Effector memory CD4-positive, alpha-beta T cell (primary cell): ENCODE results near the gene MCAM.

Source experiments
- DNase-seq, 3 donors: peaks; one replicate each; pipeline ENCODE4 v3.0.0-alpha.2; 2020
- H3K27ac ChIP-seq: 2 replicates; pipeline ENCODE4 v1.7.0; 2013; ENCODE audit warnings: mild to moderate bottlenecking, low read length, moderate library complexity; ENCODE audit not compliant: insufficient read depth, poor library complexity, severe bottlenecking
- H3K27me3 ChIP-seq: replicated peaks from 2 replicates; pipeline ENCODE4 v1.7.0; 2013; ENCODE audit warnings: mild to moderate bottlenecking, low read length; ENCODE audit not compliant: insufficient read depth, control insufficient read depth, poor library complexity, severe bottlenecking
- H3K36me3 ChIP-seq: 2 replicates; pipeline ENCODE4 v1.7.0; 2013; ENCODE audit warnings: mild to moderate bottlenecking, low read length, moderate library complexity; ENCODE audit not compliant: control insufficient read depth, insufficient read depth
- H3K4me1 ChIP-seq: 2 replicates; pipeline ENCODE4 v1.7.0; 2013; ENCODE audit warnings: low read length, mild to moderate bottlenecking; ENCODE audit not compliant: control insufficient read depth, insufficient read depth, poor library complexity, severe bottlenecking
- H3K4me3 ChIP-seq: 2 replicates; pipeline ENCODE4 v1.7.0; 2013; ENCODE audit warnings: low read length, low read depth, mild to moderate bottlenecking; ENCODE audit not compliant: insufficient read depth, poor library complexity, severe bottlenecking
- H3K9me3 ChIP-seq: 2 replicates; pipeline ENCODE4 v1.7.0; 2013; ENCODE audit warnings: mild to moderate bottlenecking, low read length, moderate library complexity; ENCODE audit not compliant: control insufficient read depth
- total RNA-seq, 3 donors: gene quantifications; one replicate each; lab custom pipeline; 2026; lab: John Stamatoyannopoulos, UW

The MCAM gene
- total RNA-seq: 21.7 to 126 (median 37.0) reads per million in 3 donors

- Histone ChIP-seq H3K4me1 (peaks cover 56% of the 10 kb centered on the region), H3K36me3 (no peaks in the 10 kb centered on the region), H3K27me3 (peaks cover 21% of the 10 kb centered on the region), H3K27ac (no peak within 1 kb of the TSS), H3K4me3 (peak within 1 kb of the TSS; percentile 49), H3K9me3 (no peaks in the 10 kb centered on the region)
- no peak for DNase-seq
Measured at GRCh38 chr11:119316729-119317591, at the start of gene MCAM. MCAM (minus strand) TSS chr11:119317130; CDS start chr11:119317101, 29 bp downstream.

DNA sequence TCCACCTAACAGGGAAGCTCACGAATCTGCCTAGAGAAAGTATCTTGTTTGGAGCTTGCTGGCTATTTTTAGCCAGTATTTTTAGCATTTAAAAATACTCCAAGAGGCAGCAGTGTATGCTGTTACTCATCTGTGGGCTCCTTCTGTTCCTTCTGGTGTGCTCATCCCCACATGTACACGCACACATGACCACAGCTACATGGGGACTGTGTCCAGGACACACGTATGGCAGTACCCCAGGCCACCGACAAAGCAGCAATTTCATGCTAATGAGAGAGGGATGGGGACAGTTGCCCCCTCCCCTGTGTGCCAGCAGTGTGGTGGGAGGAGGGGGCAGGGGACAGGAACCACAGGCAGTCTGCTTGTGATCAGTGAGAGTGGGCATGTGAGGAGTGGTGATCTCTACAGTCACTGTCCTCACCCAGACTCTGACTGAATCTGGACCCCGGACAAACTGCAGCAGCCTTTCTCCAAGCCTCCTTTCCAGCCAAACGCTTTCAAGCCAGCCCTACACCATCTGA lies 48.2 kb upstream of the MCAM start:
- Histone ChIP-seq H3K9me3 (no peaks in the 10 kb centered on the region), H3K27ac (no peak overlapping the region), H3K36me3 (no peaks in the 10 kb centered on the region), H3K4me3 (no peak overlapping the region), H3K27me3 (peaks cover 43% of the 10 kb centered on the region), H3K4me1 (peaks cover 14% of the 10 kb centered on the region)
- no peak for DNase-seq

GRCh38 chr11:119363851-119364590 lies 47.1 kb upstream of the MCAM start:
- H3K4me1 ChIP-seq: peaks cover 14% of the 10 kb centered on the region
- H3K36me3 ChIP-seq: no peaks in the 10 kb centered on the region
- H3K4me3 ChIP-seq: peak overlapping the region; percentile 44
- H3K27me3 ChIP-seq: peaks cover 39% of the 10 kb centered on the region
- DNase-seq: peak; percentile 29 to 44 (median 37)
- no peaks in the 10 kb centered on the region for H3K9me3 ChIP-seq
- H3K27ac ChIP-seq: no peak overlapping the region

DNA sequence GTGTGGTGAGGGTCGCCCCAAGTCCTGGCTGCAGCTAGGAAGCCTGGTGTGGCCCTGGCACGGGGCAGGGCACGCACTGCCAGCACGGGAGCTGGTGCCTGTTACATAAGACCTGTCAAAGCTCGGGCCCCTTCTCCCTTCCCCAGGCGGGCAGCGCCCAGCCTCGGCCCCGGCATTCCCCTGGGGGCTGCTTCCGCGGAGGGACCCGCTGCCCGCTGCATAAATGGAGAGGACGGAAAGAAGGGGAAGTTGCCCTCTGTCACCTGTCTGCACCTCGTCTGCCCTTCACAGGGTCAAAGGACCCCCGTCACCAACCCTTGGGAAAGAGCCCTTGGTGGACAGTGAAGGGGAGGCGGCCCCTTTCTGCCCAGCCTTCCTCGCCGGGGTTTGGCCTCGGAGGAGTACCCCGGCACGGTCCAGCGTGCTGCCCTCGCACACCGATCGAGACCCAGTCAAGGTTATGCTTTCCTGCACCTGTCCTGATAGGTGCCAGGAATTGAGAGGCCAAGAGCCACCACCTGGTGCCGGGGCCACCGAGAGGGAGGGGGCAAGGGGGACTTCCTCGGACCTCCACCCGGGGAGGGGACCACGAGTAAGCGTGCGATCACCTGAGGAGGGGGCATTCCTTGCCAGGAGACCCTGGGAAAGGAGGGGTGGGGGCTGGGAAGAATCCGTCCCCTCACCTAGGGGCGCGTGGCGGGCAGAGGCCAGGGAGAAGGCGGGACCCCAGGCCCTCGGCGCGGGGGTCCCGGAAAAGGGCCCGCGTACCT lies 46.3 kb upstream of the MCAM start:
- peaks cover 39% of the 10 kb centered on the region for H3K27me3 ChIP-seq
- H3K9me3 ChIP-seq: no peaks in the 10 kb centered on the region
- no peak for DNase-seq
- H3K36me3 ChIP-seq: no peaks in the 10 kb centered on the region
- peak overlapping the region; percentile 44 for H3K4me3 ChIP-seq
- H3K27ac ChIP-seq: no peak overlapping the region
- H3K4me1 ChIP-seq: peaks cover 14% of the 10 kb centered on the region

GRCh38 chr11:119362741-119363080 lies 45.8 kb upstream of the MCAM start:
- peaks cover 39% of the 10 kb centered on the region for H3K27me3 ChIP-seq
- DNase-seq: no peak
- H3K9me3 ChIP-seq: no peaks in the 10 kb centered on the region
- no peak overlapping the region for H3K27ac ChIP-seq
- H3K36me3 ChIP-seq: no peaks in the 10 kb centered on the region
- H3K4me3 ChIP-seq: no peak overlapping the region
- H3K4me1 ChIP-seq: peaks cover 14% of the 10 kb centered on the region

DNA sequence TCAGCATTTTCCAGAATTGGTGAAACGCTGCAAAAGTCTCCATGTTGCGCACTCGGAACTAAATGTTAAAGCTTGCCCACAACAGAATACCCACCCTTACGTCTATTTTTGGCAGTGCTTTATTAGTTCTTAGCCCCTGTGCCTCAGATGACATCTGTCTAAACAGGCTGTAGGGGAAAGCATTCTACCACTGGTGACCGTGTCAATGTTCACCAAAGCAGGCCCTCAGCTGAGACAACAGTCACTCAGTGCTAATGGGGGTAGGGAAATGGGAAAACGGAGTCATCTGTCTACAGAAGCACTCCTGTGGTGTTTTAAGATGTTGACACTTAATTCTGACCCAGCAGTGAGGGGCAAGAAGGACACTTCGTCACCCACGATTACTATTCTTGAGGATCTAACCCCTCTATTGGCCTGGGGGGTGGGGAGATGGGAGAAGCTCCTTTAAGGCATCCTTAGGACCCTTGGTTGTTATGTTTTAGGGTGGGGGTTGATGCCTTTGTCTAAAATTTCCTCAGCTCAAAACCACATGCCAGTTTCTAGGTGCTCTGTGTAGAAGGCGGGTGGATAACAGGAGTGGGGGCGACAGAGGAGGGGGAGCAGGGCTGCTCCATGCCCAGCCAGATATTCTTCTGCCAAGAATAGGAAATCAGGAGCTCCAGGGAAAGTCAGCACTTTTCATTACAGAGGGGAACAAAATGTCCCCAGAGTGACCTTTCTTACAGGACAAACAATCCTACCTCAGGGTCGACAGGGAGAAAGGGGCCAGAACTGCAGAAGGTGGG lies 45.2 kb upstream of the MCAM start:
- Histone ChIP-seq H3K27me3 (peaks cover 37% of the 10 kb centered on the region), H3K4me1 (peaks cover 14% of the 10 kb centered on the region), H3K9me3 (no peaks in the 10 kb centered on the region), H3K36me3 (no peaks in the 10 kb centered on the region), H3K4me3 (no peak overlapping the region), H3K27ac (no peak overlapping the region)
- no peak for DNase-seq

- no peak overlapping the region for H3K27ac ChIP-seq
- DNase-seq: no peak
- H3K27me3 ChIP-seq: peaks cover 30% of the 10 kb centered on the region
- H3K36me3 ChIP-seq: no peaks in the 10 kb centered on the region
- peaks cover 14% of the 10 kb centered on the region for H3K4me1 ChIP-seq
- H3K9me3 ChIP-seq: no peaks in the 10 kb centered on the region
- no peak overlapping the region for H3K4me3 ChIP-seq
Measured at GRCh38 chr11:119361056-119361787, 44.3 kb upstream of the MCAM start.

DNA sequence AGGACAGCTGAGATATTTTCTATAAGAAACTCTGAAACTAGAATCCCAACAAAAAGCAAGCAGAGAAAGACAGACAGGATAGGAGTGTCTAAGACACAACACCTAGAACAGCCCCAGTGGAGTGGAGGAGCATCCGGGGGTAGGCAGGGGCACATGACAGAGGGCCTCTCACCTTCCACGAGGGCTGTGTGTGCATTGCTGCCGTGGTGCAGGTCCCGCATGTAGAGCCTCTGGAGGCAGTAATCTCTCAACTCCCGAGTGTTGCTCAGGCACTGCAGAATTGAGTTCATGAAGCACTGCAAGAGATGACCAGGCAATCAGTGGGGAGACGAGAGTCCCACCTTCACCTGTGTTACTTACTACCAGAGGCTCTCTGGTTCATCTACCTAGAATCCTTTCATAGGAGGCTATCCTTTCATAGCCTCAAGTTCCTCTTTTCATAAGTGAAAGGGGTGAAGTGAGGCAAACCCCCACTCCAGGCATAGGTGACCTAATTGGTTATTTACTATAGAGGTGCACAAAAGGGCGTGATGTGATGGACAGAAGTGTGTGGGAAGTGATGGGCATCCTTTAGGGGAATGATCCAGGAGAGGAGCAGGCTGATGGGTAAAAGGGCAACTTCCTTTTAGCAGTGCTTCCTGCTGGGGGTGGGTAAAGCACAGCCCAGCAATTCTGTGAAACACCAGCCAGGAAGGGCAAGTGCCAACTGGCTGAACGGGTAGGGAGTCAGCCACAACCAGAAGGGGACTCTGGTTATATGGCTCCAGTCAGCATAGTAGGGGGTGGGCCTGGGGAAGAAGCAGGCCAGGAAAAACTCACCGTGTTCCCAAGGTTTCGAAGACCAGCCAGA lies 42.7 kb upstream of the MCAM start:
- H3K4me1 ChIP-seq: peaks cover 12% of the 10 kb centered on the region
- no peak overlapping the region for H3K4me3 ChIP-seq
- peaks cover 20% of the 10 kb centered on the region for H3K27me3 ChIP-seq
- DNase-seq: no peak
- H3K36me3 ChIP-seq: no peaks in the 10 kb centered on the region
- no peaks in the 10 kb centered on the region for H3K9me3 ChIP-seq
- no peak overlapping the region for H3K27ac ChIP-seq
